ENCODE measurements around the gene PAPLN.
"Not testable (repeated sequence)": the region's sequence is repeated elsewhere in the genome, so short reads cannot be mapped to it uniquely, and the experiment has no call there.

DNA sequence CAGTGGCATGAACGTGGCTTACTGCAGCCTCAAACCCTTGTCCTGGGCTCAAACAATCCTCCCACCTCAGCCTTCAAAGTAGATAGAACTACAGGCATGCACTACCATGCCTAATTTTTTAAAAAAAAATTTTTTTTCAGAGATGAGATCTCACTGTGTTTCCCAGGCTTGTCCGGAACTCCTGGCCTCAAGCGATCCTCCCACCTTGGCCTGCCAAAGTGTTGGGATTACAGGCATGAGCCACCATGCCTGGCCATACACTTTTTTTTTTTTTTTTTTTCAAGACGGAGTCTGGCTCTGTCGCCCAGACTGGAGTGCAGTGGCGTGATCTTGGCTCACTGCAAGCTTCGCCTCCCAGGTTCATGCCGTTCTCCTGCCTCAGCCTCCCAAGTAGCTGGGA, 43.0 kb upstream of the PAPLN start:
- TF ChIP-seq, protein P1, sequence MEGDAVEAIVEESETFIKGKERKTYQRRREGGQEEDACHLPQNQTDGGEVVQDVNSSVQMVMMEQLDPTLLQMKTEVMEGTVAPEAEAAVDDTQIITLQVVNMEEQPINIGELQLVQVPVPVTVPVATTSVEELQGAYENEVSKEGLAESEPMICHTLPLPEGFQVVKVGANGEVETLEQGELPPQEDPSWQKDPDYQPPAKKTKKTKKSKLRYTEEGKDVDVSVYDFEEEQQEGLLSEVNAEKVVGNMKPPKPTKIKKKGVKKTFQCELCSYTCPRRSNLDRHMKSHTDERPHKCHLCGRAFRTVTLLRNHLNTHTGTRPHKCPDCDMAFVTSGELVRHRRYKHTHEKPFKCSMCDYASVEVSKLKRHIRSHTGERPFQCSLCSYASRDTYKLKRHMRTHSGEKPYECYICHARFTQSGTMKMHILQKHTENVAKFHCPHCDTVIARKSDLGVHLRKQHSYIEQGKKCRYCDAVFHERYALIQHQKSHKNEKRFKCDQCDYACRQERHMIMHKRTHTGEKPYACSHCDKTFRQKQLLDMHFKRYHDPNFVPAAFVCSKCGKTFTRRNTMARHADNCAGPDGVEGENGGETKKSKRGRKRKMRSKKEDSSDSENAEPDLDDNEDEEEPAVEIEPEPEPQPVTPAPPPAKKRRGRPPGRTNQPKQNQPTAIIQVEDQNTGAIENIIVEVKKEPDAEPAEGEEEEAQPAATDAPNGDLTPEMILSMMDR (IDR thresholded peaks at IDR 0.05 in 2 of 3, conservative IDR thresholded peaks at IDR 0.05 in 1 of 3; ENCODE audit: insufficient read depth in 2 of 3, low read depth in 1 of 3, low read length in 3 of 3) = not testable (repeated sequence)
- not testable (repeated sequence) for TF ChIP-seq ZNF134 (CRISPR knock-in tag; conservative IDR thresholded peaks at IDR 0.05); CBX5 (IDR thresholded peaks at IDR 0.05; ENCODE audit: borderline replicate concordance, low read depth); BHLHE40 (IDR thresholded peaks at IDR 0.05; ENCODE audit: low read length)
- TF ChIP-seq, protein P2, sequence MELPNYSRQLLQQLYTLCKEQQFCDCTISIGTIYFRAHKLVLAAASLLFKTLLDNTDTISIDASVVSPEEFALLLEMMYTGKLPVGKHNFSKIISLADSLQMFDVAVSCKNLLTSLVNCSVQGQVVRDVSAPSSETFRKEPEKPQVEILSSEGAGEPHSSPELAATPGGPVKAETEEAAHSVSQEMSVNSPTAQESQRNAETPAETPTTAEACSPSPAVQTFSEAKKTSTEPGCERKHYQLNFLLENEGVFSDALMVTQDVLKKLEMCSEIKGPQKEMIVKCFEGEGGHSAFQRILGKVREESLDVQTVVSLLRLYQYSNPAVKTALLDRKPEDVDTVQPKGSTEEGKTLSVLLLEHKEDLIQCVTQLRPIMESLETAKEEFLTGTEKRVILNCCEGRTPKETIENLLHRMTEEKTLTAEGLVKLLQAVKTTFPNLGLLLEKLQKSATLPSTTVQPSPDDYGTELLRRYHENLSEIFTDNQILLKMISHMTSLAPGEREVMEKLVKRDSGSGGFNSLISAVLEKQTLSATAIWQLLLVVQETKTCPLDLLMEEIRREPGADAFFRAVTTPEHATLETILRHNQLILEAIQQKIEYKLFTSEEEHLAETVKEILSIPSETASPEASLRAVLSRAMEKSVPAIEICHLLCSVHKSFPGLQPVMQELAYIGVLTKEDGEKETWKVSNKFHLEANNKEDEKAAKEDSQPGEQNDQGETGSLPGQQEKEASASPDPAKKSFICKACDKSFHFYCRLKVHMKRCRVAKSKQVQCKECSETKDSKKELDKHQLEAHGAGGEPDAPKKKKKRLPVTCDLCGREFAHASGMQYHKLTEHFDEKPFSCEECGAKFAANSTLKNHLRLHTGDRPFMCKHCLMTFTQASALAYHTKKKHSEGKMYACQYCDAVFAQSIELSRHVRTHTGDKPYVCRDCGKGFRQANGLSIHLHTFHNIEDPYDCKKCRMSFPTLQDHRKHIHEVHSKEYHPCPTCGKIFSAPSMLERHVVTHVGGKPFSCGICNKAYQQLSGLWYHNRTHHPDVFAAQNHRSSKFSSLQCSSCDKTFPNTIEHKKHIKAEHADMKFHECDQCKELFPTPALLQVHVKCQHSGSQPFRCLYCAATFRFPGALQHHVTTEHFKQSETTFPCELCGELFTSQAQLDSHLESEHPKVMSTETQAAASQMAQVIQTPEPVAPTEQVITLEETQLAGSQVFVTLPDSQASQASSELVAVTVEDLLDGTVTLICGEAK (IDR thresholded peaks at IDR 0.05) = not testable (repeated sequence)
- TF ChIP-seq, protein P2 (CRISPR knock-in tag; IDR thresholded peaks at IDR 0.05) = not testable (repeated sequence)
- TF ChIP-seq, protein P3, sequence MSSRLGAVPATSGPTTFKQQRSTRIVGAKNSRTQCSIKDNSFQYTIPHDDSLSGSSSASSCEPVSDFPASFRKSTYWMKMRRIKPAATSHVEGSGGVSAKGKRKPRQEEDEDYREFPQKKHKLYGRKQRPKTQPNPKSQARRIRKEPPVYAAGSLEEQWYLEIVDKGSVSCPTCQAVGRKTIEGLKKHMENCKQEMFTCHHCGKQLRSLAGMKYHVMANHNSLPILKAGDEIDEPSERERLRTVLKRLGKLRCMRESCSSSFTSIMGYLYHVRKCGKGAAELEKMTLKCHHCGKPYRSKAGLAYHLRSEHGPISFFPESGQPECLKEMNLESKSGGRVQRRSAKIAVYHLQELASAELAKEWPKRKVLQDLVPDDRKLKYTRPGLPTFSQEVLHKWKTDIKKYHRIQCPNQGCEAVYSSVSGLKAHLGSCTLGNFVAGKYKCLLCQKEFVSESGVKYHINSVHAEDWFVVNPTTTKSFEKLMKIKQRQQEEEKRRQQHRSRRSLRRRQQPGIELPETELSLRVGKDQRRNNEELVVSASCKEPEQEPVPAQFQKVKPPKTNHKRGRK (tag; IDR thresholded peaks at IDR 0.05) = not testable (repeated sequence)
